Measurements from ENCODE around the gene KRT79.

DNA sequence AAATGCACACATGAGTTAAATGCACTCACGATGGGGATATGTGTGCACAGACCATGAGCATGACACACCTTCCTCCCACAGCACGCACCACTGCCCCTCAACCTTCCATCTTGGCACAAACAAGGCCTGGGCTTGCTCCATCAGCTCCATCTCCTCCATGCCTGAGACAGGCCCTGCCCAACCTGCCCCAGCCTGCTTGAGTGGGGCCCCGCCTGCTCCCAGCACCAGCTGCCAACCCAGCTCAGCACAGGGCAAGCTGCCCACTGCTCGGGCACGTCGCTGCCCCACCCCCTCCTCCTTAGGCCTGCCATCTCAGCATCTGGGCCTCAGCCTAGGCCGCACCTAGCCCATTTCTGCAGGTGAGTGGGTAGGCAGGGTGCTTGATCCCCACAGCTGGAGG lies 42.3 kb upstream of the KRT79 start:
- TF ChIP-seq CTCF (IDR thresholded peaks at IDR 0.05) (no peak), POLR2A (IDR thresholded peaks at IDR 0.05; ENCODE audit: low read depth) (no peak)
